Measurements from ENCODE around the gene NUMBL. TPM values are rescaled to one million over a fixed set of nuclear protein-coding genes. Genes with fewer than 3 reads are reported as not detected.

Gene NUMBL
- total and polyA plus RNA-seq, 4 experiments from 2014 or later, result 0.35 to 20.2 (median 8.7) TPM

DNA sequence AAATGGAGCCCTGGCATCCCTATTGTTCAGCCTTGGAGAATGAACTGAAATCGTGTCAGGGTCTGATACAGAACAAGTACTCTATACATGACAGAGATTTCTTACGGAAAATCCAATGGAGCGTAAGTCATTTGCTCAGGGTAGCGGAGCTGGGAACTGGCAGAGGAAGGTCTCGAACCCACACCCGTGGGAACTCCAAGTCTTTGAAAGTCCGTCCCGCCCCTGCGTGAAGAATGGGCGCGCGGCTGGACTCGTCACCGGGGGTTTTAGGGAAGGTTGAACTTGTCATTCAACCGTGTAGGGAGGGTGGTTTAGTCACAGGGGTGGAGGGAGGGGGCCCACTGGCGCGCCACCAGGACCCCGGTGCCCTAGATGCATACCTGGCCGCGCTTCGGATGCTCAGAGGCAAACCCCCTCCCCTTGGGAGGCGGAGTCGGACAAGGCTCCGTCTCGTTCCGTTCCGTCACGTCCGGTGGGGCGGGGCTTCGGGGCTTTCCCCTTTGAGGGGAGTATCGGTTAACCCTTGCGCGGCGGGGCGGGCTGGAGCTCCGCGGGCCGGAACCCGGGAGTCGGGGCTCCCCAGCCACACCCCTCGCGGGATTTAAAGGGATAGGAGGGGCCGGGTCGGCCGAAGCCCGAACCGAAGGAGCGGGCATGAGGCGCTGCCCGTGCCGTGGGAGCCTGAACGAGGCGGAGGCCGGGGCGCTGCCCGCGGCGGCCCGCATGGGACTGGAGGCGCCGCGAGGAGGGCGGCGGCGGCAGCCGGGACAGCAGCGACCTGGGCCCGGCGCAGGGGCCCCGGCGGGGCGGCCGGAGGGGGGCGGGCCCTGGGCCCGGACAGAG, 26.3 kb upstream of the NUMBL start, which contains the start of the genes COQ8B and ITPKC:
COQ8B (minus strand) TSS at position 405 of the 843 bp plus-strand sequence. CDS start 2,254 bp downstream, outside the sequence.
ITPKC (plus strand) TSS at position 631 of the 843 bp plus-strand sequence; CDS start at position 655, 24 bp downstream.
- H3K4me1 ChIP-seq (ENCODE audit: insufficient read depth, low read length), result peaks cover 70% of the 10 kb centered on the region
- no peaks in the 10 kb centered on the region for H3K9me3 ChIP-seq (ENCODE audit: control insufficient read depth in 1 of 2, low read length in 2 of 2)
- ChIA-PET POLR2A (ENCODE audit: partially characterized antibody) (interaction anchor here (0.6 to 2.4 kb wide), 22 partner anchors 10 to 647 kb away, joined by 3 to 35 read pairs (median 4); partner anchors contain the start of genes ACTMAP, B9D2, EGLN2 and HNRNPUL1), CTCF (ENCODE audit: partially characterized antibody) (interaction anchor here (0.8 to 2.2 kb wide), 5 partner anchors 13 to 103 kb away, joined by 4 to 10 read pairs (median 7); partner anchors contain the start of gene RAB4B)
- peak within 1 kb of the TSS; percentile 78 to 83 for H3K4me3 ChIP-seq (ENCODE audit: low read length in 2 of 2)
- Mint-ChIP-seq H3K36me3 (peaks cover 14 to 39% of the 10 kb centered on the region in 2 donors), H3K27ac (peak within 1 kb of the TSS; percentile 96 to 99 (median 98)), H3K27me3 (no peaks in the 10 kb centered on the region), H3K9me3 (peaks cover 0 to 3% (median 0%) of the 10 kb centered on the region in 8 donors), H3K4me3 (peak within 1 kb of the TSS; percentile 87 to 97 (median 92)), H3K4me1 (peaks cover 40 to 83% (median 58%) of the 10 kb centered on the region in 4 donors)
- no peaks in the 10 kb centered on the region for H3K36me3 ChIP-seq (ENCODE audit: insufficient read depth, low read length)
- DNase-seq, result peak; percentile 98 to 100 (median 99)
- intact Hi-C loops (cut with micrococcal nuclease), result loop anchor here (1.0 to 5.0 kb wide), 3 partner anchors 53 to 104 kb away; no protein-coding TSS in a partner anchor
- H3K27ac ChIP-seq (ENCODE audit: low read depth, low read length), result peak within 1 kb of the TSS; percentile 98
- no peaks in the 10 kb centered on the region for H3K27me3 ChIP-seq (ENCODE audit: insufficient read depth, low read length)

DNA sequence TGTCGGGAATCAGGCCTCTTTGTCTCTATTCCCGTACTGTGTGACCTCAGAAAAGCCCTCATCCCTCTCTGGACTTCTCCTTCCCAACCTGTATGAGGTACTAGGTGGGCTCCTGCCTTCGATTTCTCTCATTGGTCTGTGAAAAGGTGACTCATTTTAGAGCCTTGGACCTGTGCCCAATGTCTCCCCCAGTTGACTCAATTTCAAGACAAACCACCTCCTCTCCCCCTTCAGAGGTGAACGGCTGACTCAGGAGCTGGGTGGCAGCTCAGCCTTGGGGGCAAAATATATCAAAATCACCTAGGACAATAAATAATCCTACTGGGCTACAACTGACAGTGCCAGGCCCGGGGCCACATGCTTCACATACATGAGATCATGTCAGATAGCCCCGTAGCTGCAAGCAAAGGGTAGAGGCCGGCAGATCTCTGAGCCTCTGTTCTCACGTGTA, 25.6 kb upstream of the NUMBL start:
- Mint-ChIP-seq H3K9me3 (peaks cover 0 to 3% (median 0%) of the 10 kb centered on the region in 8 donors), H3K4me3 (peak overlapping the region; percentile 84 to 94 (median 90)), H3K27me3 (no peaks in the 10 kb centered on the region), H3K4me1 (peaks cover 44 to 82% (median 60%) of the 10 kb centered on the region in 4 donors), H3K27ac (peak overlapping the region; percentile 96 to 99 (median 98)), H3K36me3 (peaks cover 20 to 43% of the 10 kb centered on the region in 2 donors)
- peak overlapping the region; percentile 53 to 78 for H3K4me3 ChIP-seq (ENCODE audit: low read length in 2 of 2)
- H3K27ac ChIP-seq (ENCODE audit: low read depth, low read length), result peak overlapping the region; percentile 98
- no peaks in the 10 kb centered on the region for H3K9me3 ChIP-seq (ENCODE audit: control insufficient read depth in 1 of 2, low read length in 2 of 2)
- H3K27me3 ChIP-seq (ENCODE audit: insufficient read depth, low read length), result no peaks in the 10 kb centered on the region
- intact Hi-C loops (cut with micrococcal nuclease), result loop anchor here (1.0 to 5.0 kb wide), 3 partner anchors 53 to 104 kb away; no protein-coding TSS in a partner anchor
- ChIA-PET POLR2A (ENCODE audit: partially characterized antibody) (interaction anchor here (0.8 to 2.4 kb wide), 17 partner anchors 9 to 547 kb away, joined by 3 to 35 read pairs (median 6); partner anchors contain the start of genes ACTMAP, EGLN2, HNRNPUL1 and NUMBL), CTCF (ENCODE audit: partially characterized antibody) (interaction anchor here (1.3 to 2.2 kb wide), 4 partner anchors 53 to 104 kb away, joined by 5 to 10 read pairs (median 8); partner anchors contain the start of gene RAB4B)
- DNase-seq, result peak; percentile 17 to 88 (median 19)
- peaks cover 63% of the 10 kb centered on the region for H3K4me1 ChIP-seq (ENCODE audit: insufficient read depth, low read length)
- H3K36me3 ChIP-seq (ENCODE audit: insufficient read depth, low read length), result no peaks in the 10 kb centered on the region

DNA sequence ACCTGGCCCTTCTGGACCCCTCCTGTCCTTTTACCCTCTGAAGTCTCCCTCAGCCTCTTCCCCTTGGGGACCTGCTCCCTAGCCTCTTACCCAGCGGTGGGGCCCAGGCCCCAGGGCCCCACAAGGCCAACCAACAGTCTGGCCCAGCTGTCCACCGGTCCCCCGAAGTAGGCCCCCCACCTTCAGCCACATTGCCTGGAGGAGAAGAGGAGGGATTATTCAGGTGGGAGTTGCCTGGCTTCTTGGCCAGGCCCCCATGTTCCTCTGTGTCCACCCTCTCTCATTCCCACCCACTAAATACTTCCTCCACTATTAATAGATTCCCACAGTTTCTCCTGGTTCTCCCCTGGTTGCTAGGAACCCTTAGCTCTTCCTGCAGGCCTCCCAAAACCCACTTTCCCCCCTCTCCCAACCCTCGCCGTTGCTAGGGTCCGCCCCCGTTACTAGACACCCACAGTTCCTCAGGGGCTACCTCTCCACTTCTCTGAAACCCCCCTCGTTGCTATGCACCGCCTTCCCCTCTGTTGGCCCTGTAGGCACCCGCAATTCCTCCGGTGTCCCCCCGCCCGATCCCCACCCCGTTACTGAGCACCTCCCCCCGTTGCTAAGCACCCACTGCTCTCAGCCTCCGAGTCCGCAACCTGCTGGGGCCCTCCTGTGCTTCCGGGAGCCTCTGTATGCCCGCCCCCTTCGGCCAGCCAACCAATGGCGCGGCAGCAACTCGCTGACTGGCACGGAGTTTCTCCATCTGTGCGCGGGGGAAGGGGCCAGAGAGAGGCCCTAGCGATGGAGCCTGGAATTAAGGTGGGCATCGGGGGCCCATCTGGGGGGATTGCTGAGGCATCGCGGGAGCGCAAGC, 24.2 kb upstream of the NUMBL start:
- H3K4me3 ChIP-seq (ENCODE audit: low read length in 2 of 2), result peak overlapping the region; percentile 53 to 78
- Mint-ChIP-seq H3K4me1 (peaks cover 38 to 69% (median 50%) of the 10 kb centered on the region in 4 donors), H3K27ac (peak overlapping the region; percentile 96 to 99 (median 98)), H3K36me3 (peaks cover 16 to 41% of the 10 kb centered on the region in 2 donors), H3K9me3 (peaks cover 0 to 1% (median 0%) of the 10 kb centered on the region in 8 donors), H3K4me3 (peak overlapping the region; percentile 84 to 94 (median 90)), H3K27me3 (no peaks in the 10 kb centered on the region)
- intact Hi-C loops (cut with micrococcal nuclease), result loop anchor here (1.0 to 5.0 kb wide), 4 partner anchors 24 to 102 kb away; partner anchors contain the start of genes ACTMAP, NUMBL and RAB4B
- no peaks in the 10 kb centered on the region for H3K9me3 ChIP-seq (ENCODE audit: control insufficient read depth in 1 of 2, low read length in 2 of 2)
- H3K27ac ChIP-seq (ENCODE audit: low read depth, low read length), result peak overlapping the region; percentile 98
- ChIA-PET CTCF (ENCODE audit: partially characterized antibody) (no interaction called here), POLR2A (ENCODE audit: partially characterized antibody) (interaction anchor here (0.7 kb wide), 2 partner anchors 36 to 52 kb away, joined by 3 read pairs; partner anchors contain the start of genes ACTMAP and SNRPA)
- DNase-seq, result peak; percentile 93 to 96 (median 94)
- H3K36me3 ChIP-seq (ENCODE audit: insufficient read depth, low read length), result no peaks in the 10 kb centered on the region
- peaks cover 50% of the 10 kb centered on the region for H3K4me1 ChIP-seq (ENCODE audit: insufficient read depth, low read length)
- no peaks in the 10 kb centered on the region for H3K27me3 ChIP-seq (ENCODE audit: insufficient read depth, low read length)

DNA sequence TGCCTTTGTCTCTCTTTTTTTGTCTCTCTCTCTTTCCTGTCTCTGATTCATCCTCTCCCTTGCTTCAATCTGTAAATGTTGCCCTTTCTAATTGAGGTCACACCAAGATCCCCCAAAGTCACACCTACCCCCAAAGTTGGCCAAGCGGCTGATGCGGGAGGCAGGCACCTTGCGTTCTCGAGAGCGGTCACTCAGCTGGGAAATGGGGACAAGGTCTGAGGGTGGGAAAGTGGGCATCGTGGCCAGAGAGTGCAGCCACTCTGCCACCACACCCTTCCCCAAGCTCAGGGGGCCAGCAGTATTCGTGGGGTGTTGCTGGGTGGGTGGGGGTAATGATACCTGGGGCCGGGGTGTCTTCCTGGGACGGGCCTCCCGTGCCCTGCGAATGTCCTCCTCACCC, 23.5 kb upstream of the NUMBL start:
- peaks cover 0 to 1% (median 0%) of the 10 kb centered on the region in 8 donors for H3K9me3 Mint-ChIP-seq
- DNase-seq, result no peak
- Histone ChIP-seq H3K9me3 (ENCODE audit: control insufficient read depth in 1 of 2, low read length in 2 of 2) (no peaks in the 10 kb centered on the region), H3K36me3 (ENCODE audit: insufficient read depth, low read length) (no peaks in the 10 kb centered on the region), H3K27me3 (ENCODE audit: insufficient read depth, low read length) (no peaks in the 10 kb centered on the region), H3K4me1 (ENCODE audit: insufficient read depth, low read length) (peaks cover 42% of the 10 kb centered on the region), H3K27ac (ENCODE audit: low read depth, low read length) (peak overlapping the region; percentile 98), H3K4me3 (ENCODE audit: low read length in 2 of 2) (peak overlapping the region in 1 of 2 donors; percentile 78)
- intact Hi-C loops (cut with micrococcal nuclease), result no loop called here
- no peaks in the 10 kb centered on the region for H3K27me3 Mint-ChIP-seq
- ChIA-PET CTCF (ENCODE audit: partially characterized antibody) (no interaction called here), POLR2A (ENCODE audit: partially characterized antibody) (interaction anchor here (0.5 to 1.0 kb wide), 5 partner anchors 37 to 647 kb away, joined by 3 to 4 read pairs (median 3); partner anchors contain the start of genes ACTMAP and SNRPA)
- H3K36me3 Mint-ChIP-seq, result peaks cover 20 to 45% of the 10 kb centered on the region in 2 donors
- peak overlapping the region; percentile 80 to 98 (median 90) for H3K27ac Mint-ChIP-seq
- H3K4me1 Mint-ChIP-seq, result peaks cover 32 to 61% (median 47%) of the 10 kb centered on the region in 4 donors
- peak overlapping the region; percentile 48 to 80 (median 74) for H3K4me3 Mint-ChIP-seq

DNA sequence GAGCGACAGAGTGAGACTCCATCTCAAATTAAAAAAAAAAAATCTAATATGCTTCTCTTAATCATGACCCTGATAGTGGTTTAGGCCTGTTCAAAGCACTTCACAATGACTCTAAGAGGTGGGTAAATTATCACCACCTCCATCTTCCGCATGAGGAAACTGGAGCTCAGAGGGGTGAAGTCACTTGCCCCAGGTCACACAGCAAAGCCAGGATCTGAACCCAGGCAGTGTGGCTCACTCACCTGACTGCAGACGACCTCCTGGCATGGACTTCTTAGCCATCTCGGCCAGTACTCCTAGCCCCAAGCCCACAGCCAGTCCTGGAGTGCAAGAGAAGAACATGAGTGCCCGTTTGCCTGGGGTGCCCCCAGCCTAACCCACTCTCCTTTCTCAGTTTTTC, 19.4 kb upstream of the NUMBL start:
- no peak for DNase-seq
- no peaks in the 10 kb centered on the region for H3K27me3 ChIP-seq (ENCODE audit: insufficient read depth, low read length)
- no peak overlapping the region for H3K27ac ChIP-seq (ENCODE audit: low read depth, low read length)
- H3K4me1 ChIP-seq (ENCODE audit: insufficient read depth, low read length), result peaks cover 10% of the 10 kb centered on the region
- no peak overlapping the region for H3K4me3 Mint-ChIP-seq
- no peaks in the 10 kb centered on the region for H3K27me3 Mint-ChIP-seq
- peaks cover 36 to 38% of the 10 kb centered on the region in 2 donors for H3K36me3 Mint-ChIP-seq
- peaks cover 16 to 32% (median 19%) of the 10 kb centered on the region in 4 donors for H3K4me1 Mint-ChIP-seq
- H3K9me3 Mint-ChIP-seq, result no peaks in the 10 kb centered on the region
- peaks cover 9% of the 10 kb centered on the region for H3K36me3 ChIP-seq (ENCODE audit: insufficient read depth, low read length)
- CTCF ChIA-PET (ENCODE audit: partially characterized antibody), result interaction anchor here (1.4 kb wide), 1 partner anchor 68 kb away, joined by 3 read pairs; the partner anchor contains the start of gene RAB4B
- no peak overlapping the region for H3K4me3 ChIP-seq (ENCODE audit: low read length in 2 of 2)
- H3K9me3 ChIP-seq (ENCODE audit: control insufficient read depth in 1 of 2, low read length in 2 of 2), result no peaks in the 10 kb centered on the region
- POLR2A ChIA-PET (ENCODE audit: partially characterized antibody), result no interaction called here
- H3K27ac Mint-ChIP-seq, result no peak overlapping the region
- intact Hi-C loops (cut with micrococcal nuclease), result no loop called here

DNA sequence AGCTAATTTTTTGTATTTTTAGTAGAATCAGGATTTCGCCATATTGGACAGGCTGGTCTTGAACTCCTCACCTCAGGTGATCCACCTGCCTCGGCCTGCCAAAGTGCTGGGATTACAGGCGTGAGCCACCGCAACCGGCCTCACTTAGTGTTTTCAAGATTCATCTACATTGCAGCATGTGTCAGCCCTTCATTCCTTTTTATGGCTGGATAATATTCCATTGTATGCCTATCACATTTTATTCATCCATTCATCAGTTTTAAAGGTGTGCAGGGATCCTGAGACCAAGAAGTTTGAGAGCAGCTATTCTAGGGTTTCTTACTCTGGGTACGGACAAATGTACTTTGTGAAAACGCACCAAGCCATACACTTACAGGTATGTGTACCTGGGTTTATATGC, 17.2 kb upstream of the NUMBL start:
- Histone ChIP-seq H3K9me3 (ENCODE audit: control insufficient read depth in 1 of 2, low read length in 2 of 2) (no peaks in the 10 kb centered on the region), H3K27ac (ENCODE audit: low read depth, low read length) (no peak overlapping the region), H3K4me3 (ENCODE audit: low read length in 2 of 2) (no peak overlapping the region), H3K36me3 (ENCODE audit: insufficient read depth, low read length) (peaks cover 29% of the 10 kb centered on the region), H3K4me1 (ENCODE audit: insufficient read depth, low read length) (no peaks in the 10 kb centered on the region), H3K27me3 (ENCODE audit: insufficient read depth, low read length) (no peaks in the 10 kb centered on the region)
- no peak for DNase-seq
- intact Hi-C loops (cut with micrococcal nuclease), result no loop called here
- ChIA-PET POLR2A (ENCODE audit: partially characterized antibody) (interaction anchor here (1.1 to 1.4 kb wide), 2 partner anchors 9 to 53 kb away, joined by 3 read pairs; partner anchors contain the start of genes COQ8B and ITPKC), CTCF (ENCODE audit: partially characterized antibody) (interaction anchor here (1.1 kb wide), 1 partner anchor 14 kb away, joined by 3 read pairs; no protein-coding TSS in a partner anchor)
- no peaks in the 10 kb centered on the region for H3K27me3 Mint-ChIP-seq
- H3K9me3 Mint-ChIP-seq, result no peaks in the 10 kb centered on the region
- H3K36me3 Mint-ChIP-seq, result peaks cover 44 to 46% of the 10 kb centered on the region in 2 donors
- H3K27ac Mint-ChIP-seq, result no peak overlapping the region
- no peak overlapping the region for H3K4me3 Mint-ChIP-seq
- peaks cover 4 to 17% (median 12%) of the 10 kb centered on the region in 4 donors for H3K4me1 Mint-ChIP-seq
